Fibroblast of lung (primary cell): ENCODE measurements around the gene TUBGCP2. TPM values are rescaled to one million over a fixed set of nuclear protein-coding genes. Genes with fewer than 3 reads are reported as not detected.

Experiments used
- DNase-seq, 2 donors: peaks; one replicate each; pipeline versions ENCODE4 v3.0.0 to v3.0.0-alpha.2; 2010; ENCODE audit warnings: low read depth in 2 of 2
- H2AFZ ChIP-seq: 2 replicates; pipeline ENCODE4 v1.5.1; 2012; ENCODE audit warnings: low read length, control low read depth, inconsistent platforms
- H3K27ac ChIP-seq: 2 replicates; pipeline ENCODE4 v1.5.1; 2011; ENCODE audit warnings: low read length, control low read depth; ENCODE audit not compliant: insufficient read depth
- H3K27me3 ChIP-seq: 2 replicates; pipeline ENCODE4 v1.5.1; 2011; ENCODE audit warnings: mild to moderate bottlenecking, low read length; ENCODE audit not compliant: control insufficient read depth, insufficient read depth
- H3K36me3 ChIP-seq: 2 replicates; pipeline ENCODE4 v1.5.1; 2011; ENCODE audit warnings: low read length; ENCODE audit not compliant: control insufficient read depth, insufficient read depth
- H3K4me1 ChIP-seq: 2 replicates; pipeline ENCODE4 v1.5.1; 2011; ENCODE audit warnings: low read length; ENCODE audit not compliant: control insufficient read depth, insufficient read depth; ENCODE audit errors: extremely low read depth
- H3K4me2 ChIP-seq: 2 replicates; pipeline ENCODE4 v1.5.1; 2011; ENCODE audit warnings: low read length, control low read depth; ENCODE audit not compliant: insufficient read depth; ENCODE audit errors: extremely low read depth
- H3K4me3 ChIP-seq, 4 experiments: fragments of 200-600 bp in 1 of 4; sonication (generic) in 1 of 4; replicated peaks in 1 of 4; 2 replicates each; pipeline ENCODE4 v1.5.1; 2011 to 2016; ENCODE audit warnings: low read length in 4 of 4, low read depth in 3 of 4, mild to moderate bottlenecking in 3 of 4, control low read depth in 2 of 4, inconsistent platforms in 1 of 4, mixed read lengths in 1 of 4; ENCODE audit not compliant: insufficient read depth in 1 of 4; ENCODE audit errors: control extremely low read depth in 1 of 4
- H3K79me2 ChIP-seq: 2 replicates; pipeline ENCODE4 v1.5.1; 2012; ENCODE audit warnings: mild to moderate bottlenecking, low read length, inconsistent platforms; ENCODE audit not compliant: control insufficient read depth, insufficient read depth
- H3K9ac ChIP-seq: 2 replicates; pipeline ENCODE4 v1.5.1; 2011; ENCODE audit warnings: mild to moderate bottlenecking, low read length, control low read depth; ENCODE audit not compliant: insufficient read depth
- H3K9me3 ChIP-seq: 2 replicates; pipeline ENCODE4 v1.5.1; 2012; ENCODE audit warnings: low read depth, low read length; ENCODE audit not compliant: control insufficient read depth, insufficient read depth
- H4K20me1 ChIP-seq: 2 replicates; pipeline ENCODE4 v1.5.1; 2011; ENCODE audit warnings: low read length; ENCODE audit not compliant: control insufficient read depth, insufficient read depth; ENCODE audit errors: extremely low read depth
- CTCF ChIP-seq, 2 donors: IDR thresholded peaks in 1 of 2; conservative IDR thresholded peaks in 1 of 2; 1 replicate in 1 of 2; 2 replicates in 1 of 2; pipeline ENCODE4 v1.5.1; 2011 to 2012; ENCODE audit warnings: low read length in 2 of 2, control low read depth in 1 of 2, inconsistent platforms in 1 of 2, low read depth in 1 of 2, mild to moderate bottlenecking in 1 of 2
- EZH2 ChIP-seq: IDR thresholded peaks from 2 replicates; pipeline ENCODE4 v1.5.1; 2012; ENCODE audit warnings: low read length, control low read depth, mild to moderate bottlenecking; ENCODE audit errors: missing control alignments
- polyA plus RNA-seq, 2 donors: library from polyadenylated mRNA; depleted of rRNA in 1 of 2; stranded (reverse) in 1 of 2; unstranded in 1 of 2; fragments of >200 nt; gene quantifications; 2 replicates each; pipeline ENCODE4 v1.2.1, GENCODE V29; 2011 to 2012; ENCODE audit warnings: missing spikeins in 1 of 2
- total RNA-seq: library from RNA; depleted of rRNA; stranded (reverse); fragments of >200 nt; gene quantifications from 2 replicates; pipeline ENCODE4 v1.2.1, GENCODE V29; 2014

TUBGCP2 gene
- total and polyA plus RNA-seq, 2 donors (not counting 1 experiment from before 2014, with no cell fraction given) = 31.0 to 60.8 TPM

- no peaks in the 10 kb centered on the region for H4K20me1 ChIP-seq
- H3K4me3 ChIP-seq = no peak overlapping the region
- no peaks in the 10 kb centered on the region for H3K9me3 ChIP-seq
- no peaks in the 10 kb centered on the region for H3K79me2 ChIP-seq
- H3K27me3 ChIP-seq = no peaks in the 10 kb centered on the region
- H3K9ac ChIP-seq = no peak overlapping the region
- H3K36me3 ChIP-seq = no peaks in the 10 kb centered on the region
- no peak for DNase-seq
- H2AFZ ChIP-seq = no peak overlapping the region
- no peak overlapping the region for H3K27ac ChIP-seq
- TF ChIP-seq CTCF (conservative IDR thresholded peaks at IDR 0.05 in 1 of 2, IDR thresholded peaks at IDR 0.05 in 1 of 2; ENCODE audit: low read depth in 1 of 2, low read length in 2 of 2) = no peak
- TF ChIP-seq EZH2 = no peak
- no peaks in the 10 kb centered on the region for H3K4me1 ChIP-seq
- H3K4me2 ChIP-seq = no peak overlapping the region
These were observed 38.5 kb downstream of the TUBGCP2 start for GRCh38 chr10:133270204-133270603.

- Histone ChIP-seq H3K9me3 (no peaks in the 10 kb centered on the region), H3K27me3 (no peaks in the 10 kb centered on the region), H3K79me2 (no peaks in the 10 kb centered on the region), H3K9ac (no peak overlapping the region), H2AFZ (no peak overlapping the region), H3K36me3 (no peaks in the 10 kb centered on the region), H3K4me1 (no peaks in the 10 kb centered on the region), H4K20me1 (no peaks in the 10 kb centered on the region), H3K4me2 (no peak overlapping the region), H3K27ac (no peak overlapping the region), H3K4me3 (no peak overlapping the region)
- DNase-seq = no peak
- TF ChIP-seq CTCF (conservative IDR thresholded peaks at IDR 0.05 in 1 of 2, IDR thresholded peaks at IDR 0.05 in 1 of 2; ENCODE audit: low read depth in 1 of 2, low read length in 2 of 2) (no peak), EZH2 (no peak)
These were observed 39.3 kb downstream of the TUBGCP2 start for GRCh38 chr10:133269367-133269766.

DNA sequence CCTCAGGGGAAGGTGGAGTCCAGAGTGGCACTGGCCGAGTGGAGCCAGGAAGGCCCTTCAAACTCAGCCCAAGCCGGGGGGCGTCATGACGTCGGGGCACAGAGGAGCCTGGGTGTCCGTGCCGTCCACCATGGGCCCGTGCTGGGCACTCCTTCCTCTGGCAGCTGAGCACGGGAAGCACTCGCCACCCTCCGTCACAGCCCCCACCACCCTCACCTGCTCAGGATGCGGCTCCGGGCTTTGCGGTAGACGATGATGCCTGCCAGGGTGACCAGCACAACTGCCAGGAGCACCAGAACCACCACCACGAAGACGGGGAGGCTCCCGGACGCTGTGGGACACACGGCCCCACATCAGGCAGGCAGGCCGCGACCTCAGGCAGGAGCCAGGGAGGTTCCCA lies 40.1 kb downstream of the TUBGCP2 start:
- H2AFZ ChIP-seq = no peak overlapping the region
- TF ChIP-seq EZH2 = no peak
- no peak for TF ChIP-seq CTCF (conservative IDR thresholded peaks at IDR 0.05 in 1 of 2, IDR thresholded peaks at IDR 0.05 in 1 of 2; ENCODE audit: low read depth in 1 of 2, low read length in 2 of 2)
- no peaks in the 10 kb centered on the region for H3K27me3 ChIP-seq
- no peak overlapping the region for H3K9ac ChIP-seq
- H3K27ac ChIP-seq = no peak overlapping the region
- H3K4me1 ChIP-seq = no peaks in the 10 kb centered on the region
- no peaks in the 10 kb centered on the region for H4K20me1 ChIP-seq
- H3K36me3 ChIP-seq = no peaks in the 10 kb centered on the region
- H3K9me3 ChIP-seq = no peaks in the 10 kb centered on the region
- no peak for DNase-seq
- H3K4me2 ChIP-seq = no peak overlapping the region
- no peak overlapping the region for H3K4me3 ChIP-seq
- H3K79me2 ChIP-seq = no peaks in the 10 kb centered on the region
